ENCODE data around the gene AGPS. TPM values are rescaled to one million over a fixed set of nuclear protein-coding genes. Genes with fewer than 3 reads are reported as not detected.

Gene AGPS
- total RNA-seq, 1 donor = 33.1 TPM

DNA sequence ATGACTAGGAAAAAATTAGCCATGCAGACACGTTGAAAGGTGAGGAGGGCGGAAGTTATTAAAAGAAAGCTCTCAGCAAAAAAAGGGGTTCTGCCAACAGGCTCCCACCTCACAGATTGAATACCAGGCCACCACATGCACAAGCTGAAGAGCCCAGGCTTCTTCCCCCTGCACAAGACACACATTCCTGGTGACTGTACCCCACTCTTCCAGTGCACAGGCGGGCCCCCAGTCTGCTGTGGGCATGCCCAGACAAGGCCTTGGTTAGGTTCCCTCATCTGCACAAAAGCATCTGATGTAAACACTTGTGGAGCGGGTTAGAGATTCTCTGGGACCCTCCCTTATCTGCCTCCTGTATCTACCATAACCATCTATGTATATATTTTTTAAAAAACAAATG, 81.7 kb downstream of the AGPS start:
- TF ChIP-seq, protein P1, sequence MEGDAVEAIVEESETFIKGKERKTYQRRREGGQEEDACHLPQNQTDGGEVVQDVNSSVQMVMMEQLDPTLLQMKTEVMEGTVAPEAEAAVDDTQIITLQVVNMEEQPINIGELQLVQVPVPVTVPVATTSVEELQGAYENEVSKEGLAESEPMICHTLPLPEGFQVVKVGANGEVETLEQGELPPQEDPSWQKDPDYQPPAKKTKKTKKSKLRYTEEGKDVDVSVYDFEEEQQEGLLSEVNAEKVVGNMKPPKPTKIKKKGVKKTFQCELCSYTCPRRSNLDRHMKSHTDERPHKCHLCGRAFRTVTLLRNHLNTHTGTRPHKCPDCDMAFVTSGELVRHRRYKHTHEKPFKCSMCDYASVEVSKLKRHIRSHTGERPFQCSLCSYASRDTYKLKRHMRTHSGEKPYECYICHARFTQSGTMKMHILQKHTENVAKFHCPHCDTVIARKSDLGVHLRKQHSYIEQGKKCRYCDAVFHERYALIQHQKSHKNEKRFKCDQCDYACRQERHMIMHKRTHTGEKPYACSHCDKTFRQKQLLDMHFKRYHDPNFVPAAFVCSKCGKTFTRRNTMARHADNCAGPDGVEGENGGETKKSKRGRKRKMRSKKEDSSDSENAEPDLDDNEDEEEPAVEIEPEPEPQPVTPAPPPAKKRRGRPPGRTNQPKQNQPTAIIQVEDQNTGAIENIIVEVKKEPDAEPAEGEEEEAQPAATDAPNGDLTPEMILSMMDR (IDR thresholded peaks at IDR 0.05; ENCODE audit: insufficient read depth, low read length) = no peak
- DNase-seq (ENCODE audit: low read depth) = no peak
- no peak overlapping the region for H3K4me3 ChIP-seq (ENCODE audit: low read depth, low read length)

- H3K4me3 ChIP-seq (ENCODE audit: low read depth, low read length) = no peak overlapping the region
- TF ChIP-seq, protein P1 (IDR thresholded peaks at IDR 0.05; ENCODE audit: insufficient read depth, low read length) = no peak
- peak; percentile 84 for DNase-seq (ENCODE audit: low read depth)
Measured at GRCh38 chr2:177474998-177475397, 82.4 kb downstream of the AGPS start.

DNA sequence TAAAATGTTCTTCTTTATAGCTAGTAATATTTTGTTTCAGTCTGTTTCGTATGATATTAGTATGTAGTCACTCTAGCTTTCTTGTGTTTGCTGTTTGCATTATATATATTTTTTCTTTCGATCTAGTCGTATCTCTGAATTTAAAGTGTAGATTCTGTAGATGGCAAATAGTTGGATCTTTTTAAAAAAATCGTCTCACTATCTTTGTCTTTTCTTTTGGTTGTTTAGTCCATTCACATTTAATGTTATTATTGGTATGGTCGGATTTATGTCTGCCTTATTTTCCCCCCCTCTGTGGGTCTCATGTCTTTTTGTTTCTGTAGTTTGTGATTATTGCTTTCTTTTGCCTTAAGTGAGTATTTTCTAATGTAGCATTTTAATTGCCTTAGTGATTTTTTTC, 84.3 kb downstream of the AGPS start:
- DNase-seq (ENCODE audit: low read depth) = no peak
- TF ChIP-seq, protein P1 (IDR thresholded peaks at IDR 0.05; ENCODE audit: insufficient read depth, low read length) = no peak
- no peak overlapping the region for H3K4me3 ChIP-seq (ENCODE audit: low read depth, low read length)

DNA sequence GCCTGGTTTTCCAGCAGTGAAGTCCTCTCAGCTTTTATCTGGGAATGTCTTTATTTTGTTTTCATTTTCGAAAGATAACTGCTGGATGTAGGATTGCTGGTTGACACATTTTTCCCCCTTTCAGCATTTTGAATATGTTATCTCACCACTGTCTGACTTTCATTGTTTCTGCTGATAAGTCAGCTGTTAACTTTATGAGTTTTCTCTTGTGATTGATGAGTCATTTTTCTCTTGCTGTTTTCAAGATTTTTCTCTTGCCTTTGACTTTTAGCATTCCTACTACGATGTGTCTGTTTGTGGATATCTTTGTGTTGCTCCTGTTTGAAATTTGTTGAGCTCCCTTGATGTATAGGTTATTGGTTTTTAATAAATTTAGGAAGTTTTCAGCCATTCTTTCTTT, 85.5 kb downstream of the AGPS start:
- H3K4me3 ChIP-seq (ENCODE audit: low read depth, low read length) = no peak overlapping the region
- peak; percentile 79 for DNase-seq (ENCODE audit: low read depth)
- TF ChIP-seq, protein P1 (IDR thresholded peaks at IDR 0.05; ENCODE audit: insufficient read depth, low read length) = no peak

- no peak overlapping the region for H3K4me3 ChIP-seq (ENCODE audit: low read depth, low read length)
- TF ChIP-seq, protein P1 (IDR thresholded peaks at IDR 0.05; ENCODE audit: insufficient read depth, low read length) = no peak
- no peak for DNase-seq (ENCODE audit: low read depth)
Measured at GRCh38 chr2:177478907-177479306, 86.3 kb downstream of the AGPS start.

DNA sequence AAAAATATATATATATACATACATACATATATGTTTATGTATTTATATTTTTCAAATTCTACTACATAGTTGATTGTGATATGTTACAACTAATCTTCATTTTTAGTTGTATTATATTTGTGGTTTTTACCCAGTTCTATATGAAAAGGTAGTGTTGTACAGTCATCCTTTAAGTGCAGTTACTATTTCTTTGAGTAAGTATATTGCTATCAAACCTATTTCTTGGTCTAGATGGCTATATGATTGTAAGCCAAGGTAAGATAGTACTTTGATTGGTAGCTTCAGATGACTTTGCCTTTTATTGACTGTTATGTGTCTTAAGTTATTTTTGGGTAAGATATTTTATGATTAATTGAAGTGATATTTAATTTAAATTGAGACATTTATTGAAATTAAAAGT, 89.6 kb downstream of the AGPS start:
- no peak for DNase-seq (ENCODE audit: low read depth)
- TF ChIP-seq, protein P1 (IDR thresholded peaks at IDR 0.05; ENCODE audit: insufficient read depth, low read length) = no peak
- H3K4me3 ChIP-seq (ENCODE audit: low read depth, low read length) = no peak overlapping the region

GRCh38 chr2:177483531-177483930, 91.0 kb downstream of the AGPS start:
- DNase-seq (ENCODE audit: low read depth) = no peak
- TF ChIP-seq, protein P1 (IDR thresholded peaks at IDR 0.05; ENCODE audit: insufficient read depth, low read length) = no peak
- H3K4me3 ChIP-seq (ENCODE audit: low read depth, low read length) = no peak overlapping the region

Measured in fibroblast of the aortic adventitia (primary cell).